Transverse colon (tissue), 3 donors: Measurements from ENCODE around the gene UGT2A3.

Source experiments
- CTCF ChIP-seq, 5 experiments: fragments of 200-600 bp in 3 of 5; fragments of 450-650 bp in 2 of 5; sonication (generic) in 3 of 5; IDR thresholded peaks; 1 replicate in 2 of 5; 2 replicates in 3 of 5; pipeline ENCODE4 v1.5.1; 2016 to 2017; ENCODE audit warnings: antibody characterized with exemption in 5 of 5, inconsistent platforms in 3 of 5, mild to moderate bottlenecking in 2 of 5, moderate library complexity in 1 of 5
- EP300 ChIP-seq: sonication (generic); formaldehyde crosslinking; IDR thresholded peaks from one replicate; pipeline ENCODE4 v1.6.1; 2017; ENCODE audit warnings: antibody characterized with exemption, low read depth

GRCh38 chr4:68885545-68885944 is 66.1 kb downstream of the UGT2A3 start:
- TF ChIP-seq CTCF (IDR thresholded peaks at IDR 0.05) (no peak), EP300 (no peak)
